Measurements from ENCODE around the gene CLK1. TPM values are rescaled to one million over a fixed set of nuclear protein-coding genes. Genes with fewer than 3 reads are reported as not detected.

Gene CLK1
- total RNA-seq, 1 donor from 2014 or later = 203 TPM

GRCh38 chr2:200845669-200846325 lies 18.7 kb downstream of the CLK1 start:
- no peaks in the 10 kb centered on the region for H3K4me1 Mint-ChIP-seq
- ChIA-PET POLR2A (interaction anchor here (2.1 kb wide), 1 partner anchor 18 kb away, joined by 7 read pairs; the partner anchor contains the start of gene CLK1), CTCF (no interaction called here)

GRCh38 chr2:200845194-200845593 lies 19.3 kb downstream of the CLK1 start:
- TF ChIP-seq CTCF (IDR thresholded peaks at IDR 0.05) = no peak
- POLR2A ChIA-PET = interaction anchor here (2.1 kb wide), 1 partner anchor 19 kb away, joined by 7 read pairs; the partner anchor contains the start of gene CLK1
- no peaks in the 10 kb centered on the region for H3K27me3 Mint-ChIP-seq
- ATAC-seq (ENCODE audit: low read depth) = no peak
- no peak overlapping the region for H3K27ac Mint-ChIP-seq
- H3K9me3 Mint-ChIP-seq = no peaks in the 10 kb centered on the region
- intact Hi-C loops (cut with micrococcal nuclease) = no loop called here
- no peak overlapping the region for H3K4me3 Mint-ChIP-seq
- DNase-seq = no peak
- no peaks in the 10 kb centered on the region for H3K4me1 Mint-ChIP-seq
- peaks cover under 1% of the 10 kb centered on the region for H3K36me3 Mint-ChIP-seq (ENCODE audit: low read depth)
- CTCF ChIA-PET = no interaction called here

More at GRCh38 chr2:200845669-200846325, 18.7 kb downstream of the CLK1 start:
- no peak for ATAC-seq (ENCODE audit: low read depth)
- no peak overlapping the region for H3K27ac Mint-ChIP-seq
- no peaks in the 10 kb centered on the region for H3K27me3 Mint-ChIP-seq
- no peak overlapping the region for H3K4me3 Mint-ChIP-seq
- DNase-seq = no peak
- H3K9me3 Mint-ChIP-seq = no peaks in the 10 kb centered on the region
- TF ChIP-seq CTCF (IDR thresholded peaks at IDR 0.05) = no peak
- H3K36me3 Mint-ChIP-seq (ENCODE audit: low read depth) = peaks cover 6% of the 10 kb centered on the region
- intact Hi-C loops (cut with micrococcal nuclease) = no loop called here

GRCh38 chr2:200843993-200844948 lies 20.2 kb downstream of the CLK1 start:
- Mint-ChIP-seq H3K9me3 (no peaks in the 10 kb centered on the region), H3K27ac (no peak overlapping the region), H3K27me3 (no peaks in the 10 kb centered on the region), H3K36me3 (ENCODE audit: low read depth) (no peaks in the 10 kb centered on the region), H3K4me1 (no peaks in the 10 kb centered on the region), H3K4me3 (no peak overlapping the region)
- ChIA-PET POLR2A (interaction anchor here (2.1 kb wide), 1 partner anchor 20 kb away, joined by 7 read pairs; the partner anchor contains the start of gene CLK1), CTCF (no interaction called here)
- TF ChIP-seq CTCF (IDR thresholded peaks at IDR 0.05) = no peak
- DNase-seq = no peak
- intact Hi-C loops (cut with micrococcal nuclease) = no loop called here
- ATAC-seq (ENCODE audit: low read depth) = no peak

- intact Hi-C loops (cut with micrococcal nuclease) = no loop called here
- POLR2A ChIA-PET = no interaction called here
- TF ChIP-seq CTCF (IDR thresholded peaks at IDR 0.05) = no peak
- Mint-ChIP-seq H3K9me3 (peaks cover 3% of the 10 kb centered on the region), H3K4me3 (no peak overlapping the region), H3K4me1 (no peaks in the 10 kb centered on the region), H3K27me3 (no peaks in the 10 kb centered on the region), H3K36me3 (ENCODE audit: low read depth) (peaks cover 1% of the 10 kb centered on the region), H3K27ac (no peak overlapping the region)
- no peak for DNase-seq
- no peak for ATAC-seq (ENCODE audit: low read depth)
- CTCF ChIA-PET = interaction anchor here (0.5 kb wide), 1 partner anchor 230 kb away, joined by 3 read pairs; no protein-coding TSS in a partner anchor
Measured at GRCh38 chr2:200839513-200839912, 24.9 kb downstream of the CLK1 start.

- Mint-ChIP-seq H3K36me3 (ENCODE audit: low read depth) (peaks cover 1% of the 10 kb centered on the region), H3K4me3 (no peak overlapping the region), H3K4me1 (no peaks in the 10 kb centered on the region), H3K27me3 (no peaks in the 10 kb centered on the region), H3K27ac (no peak overlapping the region), H3K9me3 (peaks cover 3% of the 10 kb centered on the region)
- DNase-seq = no peak
- intact Hi-C loops (cut with micrococcal nuclease) = no loop called here
- no peak for ATAC-seq (ENCODE audit: low read depth)
- ChIA-PET POLR2A (no interaction called here), CTCF (no interaction called here)
- no peak for TF ChIP-seq CTCF (IDR thresholded peaks at IDR 0.05)
Measured at GRCh38 chr2:200834701-200835100, 29.8 kb downstream of the CLK1 start.
